H1 (cell line): ENCODE data around the gene P4HB. TPM values are rescaled to one million over a fixed set of nuclear protein-coding genes. Genes with fewer than 3 reads are reported as not detected.
A peak's percentile ranks its signal among the peaks of the same experiment; 100 is the strongest.

ENCODE experiments used
- CTCF ChIA-PET: fragments of 300-600 bp; sonication (Branson Sonifier 250); formaldehyde crosslinking; loops from one replicate; lab custom pipeline; 2021; ENCODE audit not compliant: partially characterized antibody; lab: Charles Lee
- POLR2A ChIA-PET: fragments of 300-600 bp; sonication (Branson Sonifier 250); formaldehyde crosslinking; loops from one replicate; lab custom pipeline; 2021; ENCODE audit warnings: inconsistent platforms; ENCODE audit not compliant: partially characterized antibody; lab: Charles Lee
- DNase-seq, 2 experiments: peaks; one replicate each; pipeline versions ENCODE4 v3.0.0 to v3.0.0-alpha.2; 2010 to 2022; ENCODE audit warnings: low spot score in 2 of 2, low read depth in 1 of 2, mixed read lengths in 1 of 2
- FAIRE-seq: peaks from 2 replicates; lab custom pipeline; 2011; peaks lifted over from hg19 to GRCh38; lab: Jason Lieb, UNC
- H2AFZ ChIP-seq: 2 replicates; pipeline ENCODE4 v1.8.1; 2012; ENCODE audit warnings: low read length, inconsistent platforms
- H2AK5ac ChIP-seq: 2 replicates; pipeline ENCODE4 v1.6.1; 2013; ENCODE audit warnings: low read depth, low read length
- H2BK120ac ChIP-seq: replicated peaks from 2 replicates; pipeline ENCODE3; 2013; ENCODE audit warnings: low read depth, low read length, inconsistent platforms
- H2BK12ac ChIP-seq: 2 replicates; pipeline ENCODE4 v1.6.1; 2013; ENCODE audit warnings: low read depth, low read length
- H2BK15ac ChIP-seq: 2 replicates; pipeline ENCODE4 v1.6.1; 2013; ENCODE audit warnings: low read length
- H2BK20ac ChIP-seq: 2 replicates; pipeline ENCODE4 v1.6.1; 2013; ENCODE audit warnings: low read length
- H2BK5ac ChIP-seq: 2 replicates; pipeline ENCODE4 v1.6.1; 2013; ENCODE audit warnings: low read depth, low read length
- H3K14ac ChIP-seq: 2 replicates; pipeline ENCODE4 v1.6.1; 2013; ENCODE audit warnings: inconsistent platforms; ENCODE audit not compliant: insufficient read length
- H3K18ac ChIP-seq: 2 replicates; pipeline ENCODE4 v1.6.1; 2013; ENCODE audit warnings: low read length; ENCODE audit errors: extremely low read depth
- H3K23ac ChIP-seq: 2 replicates; pipeline ENCODE4 v1.6.1; 2013; ENCODE audit warnings: inconsistent platforms; ENCODE audit not compliant: insufficient read length
- H3K23me2 ChIP-seq: 2 replicates; pipeline ENCODE4 v1.6.1; 2013; ENCODE audit warnings: low read depth, low read length
- H3K27ac ChIP-seq: 2 replicates; pipeline ENCODE4 v1.6.1; 2011; ENCODE audit warnings: low read depth, low read length, inconsistent platforms
- H3K27me3 ChIP-seq, 4 experiments: replicated peaks in 1 of 4; 1 replicate in 1 of 4; 2 replicates in 3 of 4; pipeline versions ENCODE4 v1.6.1 to v1.8.1; 2011 to 2013; ENCODE audit warnings: low read length in 3 of 4, mild to moderate bottlenecking in 3 of 4, inconsistent platforms in 2 of 4, mixed read lengths in 2 of 4, moderate library complexity in 1 of 4; ENCODE audit not compliant: control insufficient read depth in 3 of 4, insufficient read depth in 3 of 4; ENCODE audit errors: extremely low read depth in 1 of 4
- H3K36me3 ChIP-seq, 4 experiments: 2 replicates each; pipeline versions ENCODE4 v1.6.1 to v1.8.1; 2011 to 2013; ENCODE audit warnings: mild to moderate bottlenecking in 4 of 4, low read length in 3 of 4, moderate library complexity in 2 of 4, control low read depth in 1 of 4, inconsistent platforms in 1 of 4; ENCODE audit not compliant: insufficient read depth in 4 of 4, control insufficient read depth in 2 of 4
- H3K4ac ChIP-seq: replicated peaks from 2 replicates; pipeline ENCODE3; 2013; ENCODE audit warnings: low read length, low read depth, mixed read lengths, inconsistent platforms; ENCODE audit not compliant: insufficient read length
- H3K4me1 ChIP-seq, 4 experiments: replicated peaks in 1 of 4; 1 replicate in 1 of 4; 2 replicates in 3 of 4; pipeline versions ENCODE4 v1.6.1 to v1.8.1; 2011 to 2013; ENCODE audit warnings: low read length in 3 of 4, inconsistent platforms in 2 of 4, mixed read lengths in 1 of 4; ENCODE audit not compliant: insufficient read depth in 4 of 4, control insufficient read depth in 3 of 4
- H3K4me2 ChIP-seq, 2 experiments: 2 replicates each; pipeline versions ENCODE4 v1.6.1 to v1.8.1; 2011 to 2013; ENCODE audit warnings: low read depth in 2 of 2, low read length in 2 of 2, control low read depth in 1 of 2, inconsistent platforms in 1 of 2, mild to moderate bottlenecking in 1 of 2; ENCODE audit not compliant: insufficient read depth in 1 of 2
- H3K4me3 ChIP-seq, 4 experiments: fragments of 200-600, 300-600 bp in 1 of 4; sonication (generic), shearing (Covaris generic), sonication (Bioruptor Twin) in 1 of 4; 2 replicates each; pipeline versions ENCODE4 v1.5.1 to v1.8.1; 2011 to 2016; ENCODE audit warnings: low read length in 4 of 4, low read depth in 3 of 4, control low read depth in 2 of 4, inconsistent platforms in 2 of 4, mild to moderate bottlenecking in 2 of 4, mixed read lengths in 1 of 4, moderate library complexity in 1 of 4; ENCODE audit not compliant: insufficient read depth in 2 of 4; ENCODE audit errors: extremely low read depth in 1 of 4
- H3K56ac ChIP-seq: replicated peaks from 2 replicates; pipeline ENCODE3; 2013; ENCODE audit warnings: low read depth, mild to moderate bottlenecking, mixed read lengths, low read length, inconsistent platforms; ENCODE audit not compliant: insufficient read length
- H3K79me1 ChIP-seq: 2 replicates; pipeline ENCODE4 v1.6.1; 2013; ENCODE audit warnings: low read depth, low read length, control low read depth
- H3K79me2 ChIP-seq, 2 experiments: 2 replicates each; pipeline versions ENCODE4 v1.6.1 to v1.8.1; 2012 to 2013; ENCODE audit warnings: low read length in 2 of 2, mild to moderate bottlenecking in 2 of 2, inconsistent platforms in 1 of 2; ENCODE audit not compliant: insufficient read depth in 2 of 2, control insufficient read depth in 1 of 2
- H3K9ac ChIP-seq, 4 experiments: replicated peaks in 1 of 4; 1 replicate in 1 of 4; 2 replicates in 3 of 4; pipeline versions ENCODE4 v1.6.1 to v1.8.1; 2011 to 2013; ENCODE audit warnings: low read depth in 3 of 4, low read length in 3 of 4, control low read depth in 2 of 4, mild to moderate bottlenecking in 2 of 4, moderate library complexity in 2 of 4, inconsistent platforms in 1 of 4; ENCODE audit errors: extremely low read depth in 1 of 4
- H3K9me3 ChIP-seq, 2 experiments: 2 replicates each; pipeline versions ENCODE4 v1.6.1 to v1.8.1; 2012 to 2013; ENCODE audit warnings: mild to moderate bottlenecking in 2 of 2, moderate library complexity in 2 of 2, control low read depth in 1 of 2, inconsistent platforms in 1 of 2, low read depth in 1 of 2, low read length in 1 of 2, mixed read lengths in 1 of 2; ENCODE audit not compliant: insufficient read depth in 2 of 2
- H4K20me1 ChIP-seq, 2 experiments: replicated peaks in 1 of 2; 2 replicates each; pipeline versions ENCODE3 to v1.8.1; 2011 to 2013; ENCODE audit warnings: inconsistent platforms in 2 of 2, low read length in 2 of 2, mild to moderate bottlenecking in 1 of 2; ENCODE audit not compliant: insufficient read depth in 2 of 2, control insufficient read depth in 1 of 2
- H4K5ac ChIP-seq: 2 replicates; pipeline ENCODE4 v1.6.1; 2013; ENCODE audit warnings: low read length, low read depth, mixed read lengths, inconsistent platforms; ENCODE audit not compliant: insufficient read length
- H4K8ac ChIP-seq: 2 replicates; pipeline ENCODE4 v1.8.0; 2013; ENCODE audit warnings: mild to moderate bottlenecking, moderate library complexity, low read length, inconsistent platforms; ENCODE audit not compliant: insufficient read depth; ENCODE audit errors: extremely low read depth
- H4K91ac ChIP-seq: replicated peaks from 2 replicates; pipeline ENCODE3; 2013; ENCODE audit warnings: low read length, mixed read lengths, inconsistent platforms; ENCODE audit not compliant: insufficient read length
- BCL11A ChIP-seq, 2 experiments: IDR thresholded peaks; one replicate each; pipeline ENCODE4 v1.6.1; 2011; ENCODE audit warnings: low read depth in 2 of 2, low read length in 2 of 2, mild to moderate bottlenecking in 2 of 2
- CBX5 ChIP-seq: fragments of 300-800, 300-1000 bp; sonication (generic); IDR thresholded peaks from 2 replicates; pipeline ENCODE4 v1.7.1; 2016; ENCODE audit warnings: antibody characterized with exemption, low read length, low read depth
- CTBP2 ChIP-seq: IDR thresholded peaks from 2 replicates; pipeline ENCODE4 v1.7.0; 2011; ENCODE audit warnings: borderline replicate concordance, mild to moderate bottlenecking, moderate library complexity, mixed read lengths, low read length; ENCODE audit not compliant: insufficient read depth, insufficient read length
- JUN ChIP-seq: IDR thresholded peaks from 2 replicates; pipeline ENCODE4 v1.6.1; 2011; ENCODE audit warnings: low read depth, mild to moderate bottlenecking, improper control_type of control experiment, low read length
- KDM5A ChIP-seq: fragments of 200-600 bp; IDR thresholded peaks from 2 replicates; pipeline ENCODE4 v1.7.1; 2012; ENCODE audit warnings: mild to moderate bottlenecking, low read length, inconsistent platforms, mixed read lengths
- MAFK ChIP-seq: IDR thresholded peaks from 2 replicates; pipeline ENCODE4 v1.6.1; 2012; ENCODE audit warnings: low read depth, mild to moderate bottlenecking, improper control_type of control experiment, low read length
- SIRT6 ChIP-seq: IDR thresholded peaks from one replicate; pipeline ENCODE4 v1.7.1; 2012; ENCODE audit warnings: low read length, inconsistent platforms
- SP4 ChIP-seq: IDR thresholded peaks from 2 replicates; pipeline ENCODE4 v1.6.1; 2012; ENCODE audit warnings: low read length, inconsistent platforms
- TAF1 ChIP-seq: IDR thresholded peaks from 2 replicates; pipeline ENCODE4 v1.6.1; 2011; ENCODE audit warnings: mild to moderate bottlenecking, low read depth, low read length
- TBP ChIP-seq: IDR thresholded peaks from 2 replicates; pipeline ENCODE4 v1.6.1; 2011; ENCODE audit warnings: low read depth, low read length, improper control_type of control experiment
- WGBS, 2 experiments: shearing (Covaris generic) in 1 of 2; methylation state at CpG; one replicate each; pipeline versions ENCODE4 v1.1.6 to v1.1.7; 2013 to 2015; ENCODE audit warnings: low lambda C conversion rate in 2 of 2, mixed read lengths in 2 of 2, inconsistent platforms in 1 of 2, low coverage in 1 of 2, missing lambda C conversion rate in 1 of 2; ENCODE audit not compliant: insufficient replicate concordance in 2 of 2, insufficient coverage in 1 of 2, insufficient read length in 1 of 2; ENCODE audit errors: extremely low coverage in 1 of 2, missing lambda C conversion rate in 1 of 2; 5-methylcytosine and 5-hydroxymethylcytosine counted together
- polyA plus RNA-seq, 7 experiments: library from polyadenylated mRNA; depleted of rRNA in 3 of 7; stranded (reverse) in 5 of 7; unstranded in 2 of 7; fragments of >200 nt in 5 of 7; fragments of 200-250 nt in 2 of 7; gene quantifications; 1 replicate in 5 of 7; 2 replicates in 1 of 7; 4 replicates in 1 of 7; pipeline versions ENCODE4 v1.2.1 to v1.2.3, GENCODE V29; 2011 to 2013; ENCODE audit warnings: missing spikeins in 2 of 7, mixed read lengths in 2 of 7
- total RNA-seq: library from RNA; stranded (reverse); fragmentation: NEBNext Ultra II Directional; extraction: Animal tissue kit (Norgen Biotek cat#: 25700); gene quantifications from 2 replicates; pipeline ENCODE4 v1.2.1, GENCODE V29; 2021

Gene P4HB
- total and polyA plus RNA-seq, 2 of the 8 experiments (the other 6 are each of a cell fraction or from before 2014, with no cell fraction given) = 41.4 to 379 TPM

DNA sequence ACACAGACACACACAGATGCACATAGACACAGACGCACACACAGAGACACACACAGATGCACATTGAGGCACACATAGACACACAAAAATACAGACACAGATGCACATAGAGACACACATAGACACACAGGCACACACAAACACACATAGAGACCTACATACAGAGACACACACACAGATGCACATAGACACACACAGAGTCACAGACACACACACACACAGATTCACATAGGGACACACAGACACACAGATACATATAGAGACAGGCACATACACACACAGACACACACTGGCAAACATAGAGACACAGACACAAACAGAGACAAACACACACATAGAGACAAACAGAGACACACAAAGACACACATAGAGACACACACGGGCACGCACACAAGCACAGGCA, 66.3 kb downstream of the P4HB start:
- Histone ChIP-seq H3K4me3 (no peak overlapping the region), H3K79me1 (no peaks in the 10 kb centered on the region), H3K4me2 (no peak overlapping the region), H2BK12ac (peak overlapping the region; percentile 68; the same call in 1 of the 2 replicates), H3K56ac (peak overlapping the region; percentile 77), H2BK5ac (0 out of 2 replicates have a peak overlapping the region, but pooled peaks have one; percentile 18), H3K27me3 (peaks cover 0 to 4% (median 0%) of the 10 kb centered on the region in 4 experiments; a peak in 1 of 7 replicates), H2AFZ (no peak overlapping the region), H3K9me3 (peaks cover 0 to 3% of the 10 kb centered on the region in 2 experiments; a peak in 1 of 4 replicates), H2BK15ac (peak overlapping the region; percentile 24; the same call in 1 of the 2 replicates), H4K8ac (no peak overlapping the region), H4K91ac (no peak overlapping the region), H3K27ac (no peak overlapping the region), H3K9ac (no peak overlapping the region; a peak in 1 of 7 replicates), H2AK5ac (peak overlapping the region; percentile 71; the same call in 1 of the 2 replicates), H3K4me1 (no peaks in the 10 kb centered on the region)
- CTCF ChIA-PET = interaction anchor here (1.9 kb wide), 1 partner anchor 59 kb away, joined by 10 read pairs; no protein-coding TSS in a partner anchor
- TF ChIP-seq SP4 (no peak), TAF1 (no peak), SIRT6 (no peak), BCL11A (IDR thresholded peaks at IDR 0.05; ENCODE audit: low read depth in 2 of 2, low read length in 2 of 2) (no peak), CTBP2 (no peak), MAFK (no peak), KDM5A (no peak), CBX5 (no peak), JUN (no peak), TBP (no peak)
- TF ChIP-seq, all 59 proteins: peak for 0
- no peaks in the 10 kb centered on the region for H3K79me2 ChIP-seq
- 90% methylated on average over 3 of the region's 3 CpGs; no CpG with 5 or more reads in 1 of the 2 experiments for WGBS, 2 experiments
- POLR2A ChIA-PET = interaction anchor here (0.8 to 1.0 kb wide), 2 partner anchors 53 to 58 kb away, joined by 5 to 6 read pairs; no protein-coding TSS in a partner anchor
- FAIRE-seq (no peak), DNase-seq (no peak)
- no peak overlapping the region for H3K4ac ChIP-seq
- peaks cover 0 to 12% of the 10 kb centered on the region in 2 experiments for H4K20me1 ChIP-seq
- H3K23me2 ChIP-seq = peaks cover 15% of the 10 kb centered on the region; the same call in 1 of the 2 replicates
- no peak overlapping the region for H3K18ac ChIP-seq
- H3K14ac ChIP-seq = no peak overlapping the region
- H3K36me3 ChIP-seq = no peaks in the 10 kb centered on the region
- no peak overlapping the region for H2BK20ac ChIP-seq
- no peak overlapping the region for H2BK120ac ChIP-seq
- H3K23ac ChIP-seq = no peak overlapping the region
- H4K5ac ChIP-seq = no peak overlapping the region
